GM23338 (cell line): Measurements from ENCODE around the gene AJUBA. TPM values are rescaled to one million over a fixed set of nuclear protein-coding genes. Genes with fewer than 3 reads are reported as not detected.

Experiments
- ATAC-seq: fragments of 200-7000 bp; cut with Tn5 transposase; 3 replicates; pipeline ENCODE4 v1.9.1; 2020
- DNase-seq: peaks from one replicate; pipeline ENCODE4 v3.0.0-alpha.2; 2015; ENCODE audit warnings: low spot score
- H2AFZ ChIP-seq: fragments of 200-600 bp; sonication (generic); 2 replicates; pipeline ENCODE4 v1.8.0; 2016; ENCODE audit warnings: antibody characterized with exemption, mild to moderate bottlenecking, moderate library complexity
- H3F3A ChIP-seq: fragments of 200-600 bp; sonication (generic); replicated peaks from 2 replicates; pipeline ENCODE4 v1.8.0; 2017; ENCODE audit warnings: antibody characterized with exemption, mixed run types, low read depth
- H3K27ac ChIP-seq: fragments of 200-600 bp; sonication (generic); 2 replicates; pipeline ENCODE4 v1.6.1; 2016; ENCODE audit warnings: low read depth
- H3K27me3 ChIP-seq: fragments of 200-600 bp; sonication (generic); 2 replicates; pipeline ENCODE4 v1.8.0; 2016; ENCODE audit warnings: mild to moderate bottlenecking, mixed run types, moderate library complexity; ENCODE audit not compliant: insufficient read depth
- H3K36me3 ChIP-seq: fragments of 200-600 bp; sonication (generic); 2 replicates; pipeline ENCODE4 v1.8.0; 2016; ENCODE audit warnings: mild to moderate bottlenecking; ENCODE audit not compliant: insufficient read depth
- H3K4me1 ChIP-seq: fragments of 200-600 bp; sonication (generic); 2 replicates; pipeline ENCODE4 v1.8.0; 2016; ENCODE audit warnings: mild to moderate bottlenecking, moderate library complexity; ENCODE audit not compliant: insufficient read depth
- H3K4me2 ChIP-seq: fragments of 200-600 bp; sonication (generic); 2 replicates; pipeline ENCODE4 v1.7.1; 2017; ENCODE audit warnings: mixed run types
- H3K4me3 ChIP-seq: fragments of 200-600 bp; sonication (generic); 2 replicates; pipeline ENCODE4 v1.6.1; 2016; ENCODE audit warnings: mixed run types
- H3K79me2 ChIP-seq: fragments of 200-600 bp; sonication (generic); replicated peaks from 2 replicates; pipeline ENCODE4 v1.8.0; 2017; ENCODE audit warnings: mild to moderate bottlenecking; ENCODE audit not compliant: insufficient read depth
- H3K9me2 ChIP-seq: fragments of 200-600 bp; sonication (generic); 2 replicates; pipeline ENCODE4 v1.8.0; 2017; ENCODE audit not compliant: insufficient read depth
- H4K20me1 ChIP-seq: fragments of 200-600 bp; sonication (generic); replicated peaks from 2 replicates; pipeline ENCODE4 v1.8.0; 2017; ENCODE audit warnings: mild to moderate bottlenecking; ENCODE audit not compliant: insufficient read depth
- H3K27ac Mint-ChIP-seq: 2 replicates; pipeline ENCODE4 v1.8.0; 2020; ENCODE audit warnings: inconsistent platforms, mild to moderate bottlenecking, moderate library complexity, mixed read lengths
- H3K27me3 Mint-ChIP-seq: 3 replicates; pipeline ENCODE4 v1.8.0; 2022; ENCODE audit warnings: low read depth, mild to moderate bottlenecking, moderate library complexity, mixed read lengths, inconsistent platforms; ENCODE audit not compliant: insufficient read depth, poor library complexity
- H3K36me3 Mint-ChIP-seq: 3 replicates; pipeline ENCODE4 v1.8.0; 2021; ENCODE audit warnings: low read depth, mild to moderate bottlenecking, inconsistent platforms, moderate library complexity, mixed read lengths
- H3K4me1 Mint-ChIP-seq: 3 replicates; pipeline ENCODE4 v1.8.0; 2020; ENCODE audit warnings: mild to moderate bottlenecking, inconsistent platforms, mixed read lengths
- H3K4me3 Mint-ChIP-seq: 3 replicates; pipeline ENCODE4 v1.8.0; 2021; ENCODE audit warnings: moderate library complexity, mild to moderate bottlenecking, inconsistent platforms, mixed read lengths
- H3K9me3 Mint-ChIP-seq: 3 replicates; pipeline ENCODE4 v1.8.0; 2020; ENCODE audit warnings: moderate library complexity, mild to moderate bottlenecking, inconsistent platforms, mixed read lengths
- CREB1 ChIP-seq: fragments of 250-450 bp; sonication (Bioruptor Pico); IDR thresholded peaks from 2 replicates; pipeline ENCODE4 v1.5.0; 2020; ENCODE audit warnings: low read depth, mild to moderate bottlenecking, moderate library complexity
- ETS1 ChIP-seq: IDR thresholded peaks from 2 replicates; pipeline ENCODE4 v1.6.1; 2016; ENCODE audit warnings: antibody characterized with exemption
- EZH2phosphoT487 ChIP-seq: fragments of 200-600 bp; sonication (generic); IDR thresholded peaks from one replicate; pipeline ENCODE4 v1.8.1; 2018; ENCODE audit warnings: antibody characterized with exemption; ENCODE audit not compliant: unreplicated experiment
- JUNB ChIP-seq: IDR thresholded peaks from one replicate; pipeline ENCODE4 v1.6.1; 2016; ENCODE audit warnings: antibody characterized with exemption; ENCODE audit not compliant: unreplicated experiment
- NANOG ChIP-seq: IDR thresholded peaks from 2 replicates; pipeline ENCODE4 v1.6.1; 2016; ENCODE audit warnings: antibody characterized with exemption, borderline replicate concordance
- POLR2AphosphoS5 ChIP-seq: IDR thresholded peaks from 2 replicates; pipeline ENCODE4 v1.6.1; 2016; ENCODE audit warnings: antibody characterized with exemption, low read depth
- STAT1 ChIP-seq: IDR thresholded peaks from one replicate; pipeline ENCODE4 v1.6.1; 2016; ENCODE audit warnings: antibody characterized with exemption; ENCODE audit not compliant: unreplicated experiment
- ZNF331 ChIP-seq: fragments of 250-450 bp; sonication (Bioruptor Pico); IDR thresholded peaks from 2 replicates; pipeline ENCODE4 v1.5.0; 2020; ENCODE audit warnings: low read depth, mild to moderate bottlenecking, moderate library complexity
- polyA plus RNA-seq: library from polyadenylated mRNA; unstranded; fragments of >200 nt; fragmentation: Nextera tagmentation; extraction: Ambion mirVana; gene quantifications from 2 replicates; pipeline ENCODE4 v1.2.1, GENCODE V29; 2016
- total RNA-seq: library from RNA; depleted of rRNA; stranded (reverse); fragments of >200 nt; shearing (Covaris generic); gene quantifications from 2 replicates; pipeline ENCODE4 v1.2.3, GENCODE V29; 2014
- TF ChIP-seq, protein P1 (sequence below): IDR thresholded peaks from one replicate; pipeline ENCODE4 v1.6.1; 2018; ENCODE audit warnings: antibody characterized with exemption; ENCODE audit not compliant: unreplicated experiment

The AJUBA gene
- total and polyA plus RNA-seq, 2 experiments from 2014 or later: 11.8 to 55.9 TPM

DNA sequence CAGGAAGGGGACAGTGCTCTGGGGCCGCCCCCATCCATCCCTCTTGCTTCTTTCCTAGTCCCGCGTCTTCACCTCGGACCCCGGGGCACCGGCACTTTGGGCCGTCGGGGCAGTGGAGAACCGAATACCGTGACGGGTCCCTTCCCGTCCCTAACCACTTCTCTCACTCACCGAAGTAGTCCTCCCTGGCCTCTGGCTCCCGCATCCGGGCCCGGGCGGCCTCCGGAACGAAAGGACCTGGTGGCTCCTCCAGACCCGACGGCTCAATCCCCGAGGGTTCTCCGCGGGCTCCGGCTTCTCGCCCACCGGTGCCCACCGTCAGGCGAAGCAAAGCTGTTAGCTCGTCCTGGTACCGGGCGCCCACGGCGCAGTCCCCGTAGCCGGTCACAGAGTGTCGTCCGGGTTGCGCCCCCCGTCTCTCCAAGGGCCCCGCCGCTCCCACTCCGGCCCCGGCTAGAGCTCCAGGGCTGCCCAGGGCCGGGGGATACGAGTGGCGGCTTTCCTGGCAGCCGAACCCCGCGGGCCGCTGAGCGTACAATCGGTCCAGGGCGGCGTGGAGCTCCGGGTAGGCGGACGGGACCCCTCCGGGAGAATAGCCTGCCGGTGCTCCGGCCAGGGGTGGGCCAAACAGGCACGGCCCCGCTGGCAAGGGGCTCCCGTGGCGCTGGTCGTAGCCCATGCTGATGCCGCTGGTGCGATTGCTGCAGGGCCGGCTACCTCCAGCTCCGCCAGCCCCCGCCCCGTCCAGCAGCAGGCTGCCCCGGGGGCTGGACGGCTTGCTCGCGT, 1.1 kb downstream of the AJUBA start (continued):
- TF ChIP-seq ETS1 (no peak), JUNB (no peak)
- TF ChIP-seq, protein P1, sequence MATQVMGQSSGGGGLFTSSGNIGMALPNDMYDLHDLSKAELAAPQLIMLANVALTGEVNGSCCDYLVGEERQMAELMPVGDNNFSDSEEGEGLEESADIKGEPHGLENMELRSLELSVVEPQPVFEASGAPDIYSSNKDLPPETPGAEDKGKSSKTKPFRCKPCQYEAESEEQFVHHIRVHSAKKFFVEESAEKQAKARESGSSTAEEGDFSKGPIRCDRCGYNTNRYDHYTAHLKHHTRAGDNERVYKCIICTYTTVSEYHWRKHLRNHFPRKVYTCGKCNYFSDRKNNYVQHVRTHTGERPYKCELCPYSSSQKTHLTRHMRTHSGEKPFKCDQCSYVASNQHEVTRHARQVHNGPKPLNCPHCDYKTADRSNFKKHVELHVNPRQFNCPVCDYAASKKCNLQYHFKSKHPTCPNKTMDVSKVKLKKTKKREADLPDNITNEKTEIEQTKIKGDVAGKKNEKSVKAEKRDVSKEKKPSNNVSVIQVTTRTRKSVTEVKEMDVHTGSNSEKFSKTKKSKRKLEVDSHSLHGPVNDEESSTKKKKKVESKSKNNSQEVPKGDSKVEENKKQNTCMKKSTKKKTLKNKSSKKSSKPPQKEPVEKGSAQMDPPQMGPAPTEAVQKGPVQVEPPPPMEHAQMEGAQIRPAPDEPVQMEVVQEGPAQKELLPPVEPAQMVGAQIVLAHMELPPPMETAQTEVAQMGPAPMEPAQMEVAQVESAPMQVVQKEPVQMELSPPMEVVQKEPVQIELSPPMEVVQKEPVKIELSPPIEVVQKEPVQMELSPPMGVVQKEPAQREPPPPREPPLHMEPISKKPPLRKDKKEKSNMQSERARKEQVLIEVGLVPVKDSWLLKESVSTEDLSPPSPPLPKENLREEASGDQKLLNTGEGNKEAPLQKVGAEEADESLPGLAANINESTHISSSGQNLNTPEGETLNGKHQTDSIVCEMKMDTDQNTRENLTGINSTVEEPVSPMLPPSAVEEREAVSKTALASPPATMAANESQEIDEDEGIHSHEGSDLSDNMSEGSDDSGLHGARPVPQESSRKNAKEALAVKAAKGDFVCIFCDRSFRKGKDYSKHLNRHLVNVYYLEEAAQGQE: no peak

DNA sequence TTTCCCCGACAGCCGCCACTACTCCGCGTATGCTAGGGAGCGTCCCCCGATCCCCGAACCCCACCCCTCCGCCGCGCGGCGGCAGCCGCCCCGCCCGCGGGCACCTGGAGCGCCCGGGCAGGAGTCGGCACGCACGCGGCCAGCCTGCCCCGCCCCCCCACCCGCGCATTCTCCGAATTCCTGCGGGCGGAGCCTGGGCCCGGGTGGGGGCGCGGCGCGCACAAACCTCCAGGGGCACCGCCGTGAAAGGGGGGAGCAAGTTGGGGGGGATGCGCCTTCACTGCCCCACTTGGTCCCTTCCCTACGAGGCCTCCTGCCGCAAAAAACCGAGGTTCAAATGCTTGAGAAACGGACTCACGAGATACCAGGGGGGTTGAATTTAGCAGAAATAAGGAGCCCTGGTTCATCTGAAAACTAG, 1.7 kb downstream of the AJUBA start:
- H2AFZ ChIP-seq: no peak overlapping the region
- DNase-seq (peak; percentile 78), ATAC-seq (peak; percentile 10)
- Mint-ChIP-seq H3K36me3 (peaks cover 49% of the 10 kb centered on the region), H3K4me1 (peaks cover 46% of the 10 kb centered on the region), H3K27me3 (peaks cover 14% of the 10 kb centered on the region), H3K27ac (no peak overlapping the region), H3K9me3 (peaks cover 14% of the 10 kb centered on the region; the same call in 2 of the 3 replicates), H3K4me3 (peak overlapping the region; percentile 69)
- H4K20me1 ChIP-seq: no peaks in the 10 kb centered on the region; the same call in none of the 2 replicates
- H3K4me1 ChIP-seq: peaks cover 41% of the 10 kb centered on the region
- H3K79me2 ChIP-seq: peaks cover 47% of the 10 kb centered on the region
- H3K4me2 ChIP-seq: peak overlapping the region; percentile 92
- H3K27me3 ChIP-seq: peaks cover 19% of the 10 kb centered on the region
- H3K27ac ChIP-seq: peak overlapping the region; percentile 93
- H3F3A ChIP-seq: peaks cover 38% of the 10 kb centered on the region
- H3K9me2 ChIP-seq: no peaks in the 10 kb centered on the region
- H3K36me3 ChIP-seq: peaks cover 8% of the 10 kb centered on the region; the same call in 1 of the 2 replicates
- peak overlapping the region; percentile 70 for H3K4me3 ChIP-seq
- TF ChIP-seq STAT1: no peak
- TF ChIP-seq NANOG: no peak
- no peak for TF ChIP-seq JUNB
- no peak for TF ChIP-seq CREB1 (CRISPR knock-in tag)
- no peak for TF ChIP-seq ZNF331 (CRISPR knock-in tag)
- no peak; the same call in 1 of the 2 replicates for TF ChIP-seq POLR2AphosphoS5
- TF ChIP-seq, protein P1: no peak
- TF ChIP-seq ETS1: no peak
- TF ChIP-seq EZH2phosphoT487: no peak
